Left ventricle myocardium inferior (tissue), 1 donor: ENCODE data around the gene PSAT1. TPM values are rescaled to one million over a fixed set of nuclear protein-coding genes. Genes with fewer than 3 reads are reported as not detected.

Experiments
- DNase-seq: peaks from one replicate; pipeline ENCODE4 v3.0.0-alpha.2; 2020
- H3K27ac ChIP-seq: fragments of 200-600 bp; replicated peaks from 2 replicates; pipeline ENCODE4 v1.8.0; 2021
- H3K27me3 ChIP-seq: fragments of 200-600 bp; 2 replicates; pipeline ENCODE4 v1.8.0; 2021; ENCODE audit warnings: low read depth
- H3K36me3 ChIP-seq: fragments of 200-600 bp; 2 replicates; pipeline ENCODE4 v1.8.0; 2021
- H3K4me1 ChIP-seq: fragments of 200-600 bp; 2 replicates; pipeline ENCODE4 v1.8.0; 2021
- H3K4me3 ChIP-seq: fragments of 200-600 bp; 2 replicates; pipeline ENCODE4 v1.8.0; 2021; ENCODE audit warnings: mild to moderate bottlenecking, moderate library complexity
- H3K9me3 ChIP-seq: fragments of 200-600 bp; replicated peaks from 2 replicates; pipeline ENCODE4 v1.8.0; 2021
- CTCF ChIP-seq: fragments of 200-600 bp; IDR thresholded peaks from 2 replicates; pipeline ENCODE4 v1.8.0; 2021; ENCODE audit warnings: antibody characterized with exemption, mild to moderate bottlenecking, borderline replicate concordance
- intact Hi-C: fragments of 100-400 bp; cut with micrococcal nuclease; formaldehyde crosslinking; loops from one replicate; pipeline ENCODE4 v1.11.0; 2022
- total RNA-seq: library from RNA; stranded (reverse); fragmentation: NEBNext Ultra II Directional; extraction: Animal tissue kit (Norgen Biotek cat#: 25700); gene quantifications from one replicate; pipeline ENCODE4 v1.2.1, GENCODE V29; 2021
- donor health status: DM: no; HTN: yes; CAD: no; lungs with severe emphysema.

Gene PSAT1
- total RNA-seq, 1 donor from 2014 or later = 0.77 TPM

GRCh38 chr9:78286946-78287388 lies 10.0 kb upstream of the PSAT1 start:
- no peaks in the 10 kb centered on the region for H3K9me3 ChIP-seq
- H3K4me1 ChIP-seq = peaks cover under 1% of the 10 kb centered on the region
- H3K36me3 ChIP-seq = no peaks in the 10 kb centered on the region
- H3K27ac ChIP-seq = no peak overlapping the region
- no peak for DNase-seq
- no peak overlapping the region for H3K4me3 ChIP-seq
- intact Hi-C loops = no loop called here
- H3K27me3 ChIP-seq = peaks cover 33% of the 10 kb centered on the region
- no peak for TF ChIP-seq CTCF

DNA sequence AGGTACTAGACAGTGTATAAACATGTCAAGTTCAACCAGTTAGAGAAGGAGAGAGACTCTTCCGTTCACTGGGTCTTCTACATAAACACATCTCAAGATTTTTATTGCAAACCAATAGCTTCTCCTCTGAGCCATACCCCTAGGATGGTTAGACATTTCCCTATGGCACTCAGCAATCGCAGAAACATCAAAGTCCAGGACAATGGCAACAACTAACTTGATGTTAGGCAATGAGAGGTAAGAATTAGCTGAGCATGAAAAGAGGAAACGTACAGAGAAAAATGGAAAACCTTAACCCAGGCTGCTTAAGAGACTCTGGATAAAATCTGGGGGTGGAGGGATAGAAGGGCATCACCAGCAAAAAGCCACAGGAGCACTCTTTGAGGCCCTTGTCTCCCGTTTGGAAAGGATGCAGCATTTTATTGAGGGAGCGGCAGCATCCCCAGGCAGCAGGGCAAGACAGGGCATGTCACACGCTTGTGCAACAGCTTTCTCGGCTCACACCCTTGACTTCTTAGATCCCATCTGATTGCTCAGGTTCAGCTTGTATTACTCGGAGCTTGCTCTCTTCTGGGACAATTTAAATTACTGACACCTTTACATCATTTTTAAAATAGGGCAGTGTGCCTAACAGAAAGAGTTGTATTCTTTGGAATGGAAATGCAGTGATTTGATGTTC lies 8.6 kb upstream of the PSAT1 start:
- H3K4me1 ChIP-seq = no peaks in the 10 kb centered on the region
- no peak overlapping the region for H3K27ac ChIP-seq
- H3K36me3 ChIP-seq = no peaks in the 10 kb centered on the region
- intact Hi-C loops = no loop called here
- no peaks in the 10 kb centered on the region for H3K9me3 ChIP-seq
- TF ChIP-seq CTCF = no peak
- DNase-seq = no peak
- no peak overlapping the region for H3K4me3 ChIP-seq
- H3K27me3 ChIP-seq = peaks cover 38% of the 10 kb centered on the region

GRCh38 chr9:78289474-78289873 lies 7.5 kb upstream of the PSAT1 start:
- DNase-seq = no peak
- no peak overlapping the region for H3K27ac ChIP-seq
- H3K9me3 ChIP-seq = no peaks in the 10 kb centered on the region
- no peak for TF ChIP-seq CTCF
- H3K27me3 ChIP-seq = peaks cover 41% of the 10 kb centered on the region
- no peak overlapping the region for H3K4me3 ChIP-seq
- H3K4me1 ChIP-seq = no peaks in the 10 kb centered on the region
- H3K36me3 ChIP-seq = no peaks in the 10 kb centered on the region
- intact Hi-C loops = no loop called here

- Histone ChIP-seq H3K36me3 (no peaks in the 10 kb centered on the region), H3K27ac (no peak overlapping the region), H3K4me3 (no peak overlapping the region), H3K27me3 (peaks cover 38% of the 10 kb centered on the region), H3K4me1 (peaks cover 6% of the 10 kb centered on the region), H3K9me3 (no peaks in the 10 kb centered on the region)
- intact Hi-C loops = no loop called here
- no peak for DNase-seq
- no peak for TF ChIP-seq CTCF
These were observed 5.5 kb upstream of the PSAT1 start for GRCh38 chr9:78291240-78291925.

- Histone ChIP-seq H3K9me3 (no peaks in the 10 kb centered on the region), H3K36me3 (no peaks in the 10 kb centered on the region), H3K4me3 (no peak overlapping the region), H3K4me1 (peaks cover 12% of the 10 kb centered on the region), H3K27ac (no peak overlapping the region), H3K27me3 (peaks cover 40% of the 10 kb centered on the region)
- no peak for DNase-seq
- intact Hi-C loops = no loop called here
- TF ChIP-seq CTCF = no peak
These were observed 4.9 kb upstream of the PSAT1 start for GRCh38 chr9:78292026-78292425.
